GM12878 (cell line): ENCODE results near the gene ACRV1.

Experiments
- EGR1 ChIP-seq, 2 experiments: IDR thresholded peaks; 1 replicate in 1 of 2; 2 replicates in 1 of 2; pipeline ENCODE4 v1.6.1; 2011 to 2012; ENCODE audit warnings: low read depth in 2 of 2, low read length in 2 of 2, borderline replicate concordance in 1 of 2, mild to moderate bottlenecking in 1 of 2, moderate library complexity in 1 of 2
- EP300 ChIP-seq, 2 experiments: fragments of 150-350 bp in 1 of 2; IDR thresholded peaks; 2 replicates each; pipeline ENCODE4 v1.6.1; 2011 to 2012; ENCODE audit warnings: low read depth in 2 of 2, low read length in 2 of 2, borderline replicate concordance in 1 of 2, improper control_type of control experiment in 1 of 2, inconsistent platforms in 1 of 2; ENCODE audit not compliant: control insufficient read depth in 1 of 2
- EZH2 ChIP-seq: IDR thresholded peaks from 2 replicates; pipeline ENCODE4 v1.6.1; 2012; ENCODE audit warnings: low read depth, mild to moderate bottlenecking, control low read depth, inconsistent platforms, low read length, borderline replicate concordance; ENCODE audit not compliant: control insufficient read depth
- MEF2A ChIP-seq: IDR thresholded peaks from 2 replicates; pipeline ENCODE4 v1.6.1; 2011; ENCODE audit warnings: low read depth, mild to moderate bottlenecking, low read length, moderate library complexity; ENCODE audit not compliant: insufficient read depth
- MYB ChIP-seq: fragments of 150-350 bp; IDR thresholded peaks from 2 replicates; pipeline ENCODE4 v1.6.1; 2014; ENCODE audit warnings: mild to moderate bottlenecking, low read depth, low read length, borderline replicate concordance
- POLR2A ChIP-seq: IDR thresholded peaks from 2 replicates; pipeline ENCODE4 v1.6.1; 2011; ENCODE audit warnings: low read depth, mild to moderate bottlenecking, low read length
- RB1 ChIP-seq: fragments of 450-650 bp; formaldehyde crosslinking; IDR thresholded peaks from 2 replicates; pipeline ENCODE4 v1.6.1; 2017; ENCODE audit warnings: mild to moderate bottlenecking, borderline replicate concordance
- SRF ChIP-seq, 2 experiments: IDR thresholded peaks; 2 replicates each; pipeline ENCODE4 v1.6.1; 2011; ENCODE audit warnings: low read depth in 2 of 2, low read length in 2 of 2, mild to moderate bottlenecking in 1 of 2, moderate library complexity in 1 of 2
- ZBED1 ChIP-seq: IDR thresholded peaks from 2 replicates; pipeline ENCODE4 v1.6.1; 2016; ENCODE audit warnings: borderline replicate concordance
- TF ChIP-seq, protein P1 (sequence below), 3 experiments: IDR thresholded peaks in 2 of 3; conservative IDR thresholded peaks in 1 of 3; 2 replicates each; pipeline ENCODE4 v1.5.1; 2011; ENCODE audit warnings: low read depth in 3 of 3, low read length in 3 of 3, mild to moderate bottlenecking in 3 of 3, control low read depth in 2 of 3, moderate library complexity in 2 of 3, inconsistent platforms in 1 of 3, mixed read lengths in 1 of 3; ENCODE audit not compliant: control insufficient read depth in 2 of 3, insufficient read depth in 1 of 3; ENCODE audit errors: extremely low read depth in 1 of 3
- TF ChIP-seq, protein P2 (sequence below): fragments of 450-650 bp; formaldehyde crosslinking; IDR thresholded peaks from 2 replicates; pipeline ENCODE4 v1.5.0; 2022; ENCODE audit warnings: mild to moderate bottlenecking, missing genetic modification characterization
- TF ChIP-seq, protein P3 (sequence below): IDR thresholded peaks from 2 replicates; pipeline ENCODE4 v1.6.1; 2011; ENCODE audit warnings: borderline replicate concordance, low read depth, mild to moderate bottlenecking, moderate library complexity, low read length; ENCODE audit not compliant: insufficient read depth, poor library complexity, severe bottlenecking

DNA sequence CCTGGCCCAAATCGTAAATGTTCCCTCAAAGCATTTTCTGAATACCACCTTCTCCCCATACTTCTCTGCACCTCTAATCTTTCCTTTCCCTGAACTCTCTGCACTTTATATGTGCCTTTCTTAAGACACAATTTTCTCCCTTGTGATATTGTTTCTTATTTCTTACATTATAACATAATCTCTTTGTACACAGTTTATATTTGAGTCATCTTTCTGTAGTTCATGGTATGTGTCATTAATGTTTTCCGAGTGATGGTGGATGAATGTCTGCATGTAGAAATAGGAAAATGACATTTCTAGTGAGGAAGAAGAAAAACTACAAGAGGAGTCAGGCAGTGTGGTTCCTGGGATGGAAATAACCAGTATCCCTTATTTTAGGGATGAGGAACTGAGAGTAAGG is 5.5 kb downstream of the ACRV1 start:
- TF ChIP-seq POLR2A (no peak), MEF2A (no peak), RB1 (no peak), EZH2 (no peak), EP300 (IDR thresholded peaks at IDR 0.05; ENCODE audit: borderline replicate concordance in 1 of 2, control insufficient read depth in 1 of 2, low read depth in 2 of 2, low read length in 2 of 2) (no peak), ZBED1 (no peak), SRF (IDR thresholded peaks at IDR 0.05; ENCODE audit: low read depth in 2 of 2, low read length in 2 of 2) (no peak), EGR1 (IDR thresholded peaks at IDR 0.05; ENCODE audit: borderline replicate concordance in 1 of 2, low read depth in 2 of 2, low read length in 2 of 2) (no peak), MYB (no peak)
- TF ChIP-seq, protein P1, sequence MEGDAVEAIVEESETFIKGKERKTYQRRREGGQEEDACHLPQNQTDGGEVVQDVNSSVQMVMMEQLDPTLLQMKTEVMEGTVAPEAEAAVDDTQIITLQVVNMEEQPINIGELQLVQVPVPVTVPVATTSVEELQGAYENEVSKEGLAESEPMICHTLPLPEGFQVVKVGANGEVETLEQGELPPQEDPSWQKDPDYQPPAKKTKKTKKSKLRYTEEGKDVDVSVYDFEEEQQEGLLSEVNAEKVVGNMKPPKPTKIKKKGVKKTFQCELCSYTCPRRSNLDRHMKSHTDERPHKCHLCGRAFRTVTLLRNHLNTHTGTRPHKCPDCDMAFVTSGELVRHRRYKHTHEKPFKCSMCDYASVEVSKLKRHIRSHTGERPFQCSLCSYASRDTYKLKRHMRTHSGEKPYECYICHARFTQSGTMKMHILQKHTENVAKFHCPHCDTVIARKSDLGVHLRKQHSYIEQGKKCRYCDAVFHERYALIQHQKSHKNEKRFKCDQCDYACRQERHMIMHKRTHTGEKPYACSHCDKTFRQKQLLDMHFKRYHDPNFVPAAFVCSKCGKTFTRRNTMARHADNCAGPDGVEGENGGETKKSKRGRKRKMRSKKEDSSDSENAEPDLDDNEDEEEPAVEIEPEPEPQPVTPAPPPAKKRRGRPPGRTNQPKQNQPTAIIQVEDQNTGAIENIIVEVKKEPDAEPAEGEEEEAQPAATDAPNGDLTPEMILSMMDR (IDR thresholded peaks at IDR 0.05 in 2 of 3, conservative IDR thresholded peaks at IDR 0.05 in 1 of 3; ENCODE audit: control insufficient read depth in 2 of 3, extremely low read depth in 1 of 3, insufficient read depth in 1 of 3, low read depth in 3 of 3, low read length in 3 of 3): no peak
- TF ChIP-seq, protein P2, sequence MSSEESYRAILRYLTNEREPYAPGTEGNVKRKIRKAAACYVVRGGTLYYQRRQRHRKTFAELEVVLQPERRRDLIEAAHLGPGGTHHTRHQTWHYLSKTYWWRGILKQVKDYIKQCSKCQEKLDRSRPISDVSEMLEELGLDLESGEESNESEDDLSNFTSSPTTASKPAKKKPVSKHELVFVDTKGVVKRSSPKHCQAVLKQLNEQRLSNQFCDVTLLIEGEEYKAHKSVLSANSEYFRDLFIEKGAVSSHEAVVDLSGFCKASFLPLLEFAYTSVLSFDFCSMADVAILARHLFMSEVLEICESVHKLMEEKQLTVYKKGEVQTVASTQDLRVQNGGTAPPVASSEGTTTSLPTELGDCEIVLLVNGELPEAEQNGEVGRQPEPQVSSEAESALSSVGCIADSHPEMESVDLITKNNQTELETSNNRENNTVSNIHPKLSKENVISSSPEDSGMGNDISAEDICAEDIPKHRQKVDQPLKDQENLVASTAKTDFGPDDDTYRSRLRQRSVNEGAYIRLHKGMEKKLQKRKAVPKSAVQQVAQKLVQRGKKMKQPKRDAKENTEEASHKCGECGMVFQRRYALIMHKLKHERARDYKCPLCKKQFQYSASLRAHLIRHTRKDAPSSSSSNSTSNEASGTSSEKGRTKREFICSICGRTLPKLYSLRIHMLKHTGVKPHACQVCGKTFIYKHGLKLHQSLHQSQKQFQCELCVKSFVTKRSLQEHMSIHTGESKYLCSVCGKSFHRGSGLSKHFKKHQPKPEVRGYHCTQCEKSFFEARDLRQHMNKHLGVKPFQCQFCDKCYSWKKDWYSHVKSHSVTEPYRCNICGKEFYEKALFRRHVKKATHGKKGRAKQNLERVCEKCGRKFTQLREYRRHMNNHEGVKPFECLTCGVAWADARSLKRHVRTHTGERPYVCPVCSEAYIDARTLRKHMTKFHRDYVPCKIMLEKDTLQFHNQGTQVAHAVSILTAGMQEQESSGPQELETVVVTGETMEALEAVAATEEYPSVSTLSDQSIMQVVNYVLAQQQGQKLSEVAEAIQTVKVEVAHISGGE (CRISPR knock-in tag): no peak
- TF ChIP-seq, protein P3, sequence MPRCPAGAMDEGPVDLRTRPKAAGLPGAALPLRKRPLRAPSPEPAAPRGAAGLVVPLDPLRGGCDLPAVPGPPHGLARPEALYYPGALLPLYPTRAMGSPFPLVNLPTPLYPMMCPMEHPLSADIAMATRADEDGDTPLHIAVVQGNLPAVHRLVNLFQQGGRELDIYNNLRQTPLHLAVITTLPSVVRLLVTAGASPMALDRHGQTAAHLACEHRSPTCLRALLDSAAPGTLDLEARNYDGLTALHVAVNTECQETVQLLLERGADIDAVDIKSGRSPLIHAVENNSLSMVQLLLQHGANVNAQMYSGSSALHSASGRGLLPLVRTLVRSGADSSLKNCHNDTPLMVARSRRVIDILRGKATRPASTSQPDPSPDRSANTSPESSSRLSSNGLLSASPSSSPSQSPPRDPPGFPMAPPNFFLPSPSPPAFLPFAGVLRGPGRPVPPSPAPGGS: no peak
